GM06990 (cell line): ENCODE data around the gene SNTG2.
"Not testable (repeated sequence)": the region's sequence is repeated elsewhere in the genome, so short reads cannot be mapped to it uniquely, and the experiment has no call there.

ENCODE experiments used
- DNase-seq: peaks from one replicate; pipeline ENCODE4 v3.0.0-alpha.2; 2011; ENCODE audit not compliant: insufficient read length; ENCODE audit errors: extremely low read depth
- H3K27me3 ChIP-seq: replicated peaks from 2 replicates; pipeline ENCODE4 v1.6.0; 2011; ENCODE audit warnings: low read length; ENCODE audit not compliant: control insufficient read depth, insufficient read depth
- H3K36me3 ChIP-seq: 2 replicates; pipeline ENCODE4 v1.5.1; 2011; ENCODE audit warnings: low read length; ENCODE audit not compliant: control insufficient read depth, insufficient read depth
- H3K4me3 ChIP-seq: replicated peaks from 2 replicates; pipeline ENCODE4 v1.5.1; 2011; ENCODE audit warnings: low read depth, mild to moderate bottlenecking, control low read depth, low read length
- TF ChIP-seq, protein P1 (sequence below): IDR thresholded peaks from 2 replicates; pipeline ENCODE4 v1.5.1; 2011; ENCODE audit warnings: low read length, control low read depth, mild to moderate bottlenecking, inconsistent platforms; ENCODE audit not compliant: insufficient read depth, poor library complexity, severe bottlenecking

The SNTG2 gene

DNA sequence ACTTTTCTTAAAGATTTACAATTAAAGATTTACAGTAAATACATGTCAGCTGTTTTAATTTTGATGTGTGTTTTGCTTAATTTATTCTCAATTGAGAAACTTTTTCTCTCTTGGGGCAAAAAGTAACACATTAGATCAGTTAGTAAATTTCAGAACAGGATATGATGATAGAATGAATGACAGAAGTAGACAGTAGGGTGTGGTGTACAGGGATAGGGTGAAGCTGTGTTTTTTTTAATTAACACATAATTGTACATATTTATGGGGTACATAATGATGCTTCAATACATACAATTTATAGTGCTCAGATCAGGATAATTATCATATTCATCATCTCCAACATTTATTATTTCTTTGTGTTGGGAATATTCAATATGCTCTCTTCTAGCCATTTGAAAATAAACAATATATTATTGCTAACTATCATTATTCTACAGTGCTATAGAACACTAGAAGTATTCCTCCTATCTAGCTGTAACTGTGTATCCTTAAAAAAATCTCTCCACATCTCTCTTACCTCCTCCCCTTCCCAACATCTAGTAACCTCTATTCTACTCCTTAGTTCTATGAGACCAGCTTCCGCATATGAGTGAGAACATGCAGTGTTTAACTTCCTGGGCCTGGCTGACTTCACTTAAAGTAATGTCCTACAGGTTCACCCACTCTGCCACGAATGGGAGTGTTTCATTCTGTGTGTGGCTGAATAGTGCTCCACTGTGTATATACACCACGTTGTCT is 175.2 kb downstream of the SNTG2 start:
- no peak for DNase-seq
- Histone ChIP-seq H3K27me3 (no peaks in the 10 kb centered on the region), H3K4me3 (no peak overlapping the region), H3K36me3 (no peaks in the 10 kb centered on the region)
- TF ChIP-seq, protein P1, sequence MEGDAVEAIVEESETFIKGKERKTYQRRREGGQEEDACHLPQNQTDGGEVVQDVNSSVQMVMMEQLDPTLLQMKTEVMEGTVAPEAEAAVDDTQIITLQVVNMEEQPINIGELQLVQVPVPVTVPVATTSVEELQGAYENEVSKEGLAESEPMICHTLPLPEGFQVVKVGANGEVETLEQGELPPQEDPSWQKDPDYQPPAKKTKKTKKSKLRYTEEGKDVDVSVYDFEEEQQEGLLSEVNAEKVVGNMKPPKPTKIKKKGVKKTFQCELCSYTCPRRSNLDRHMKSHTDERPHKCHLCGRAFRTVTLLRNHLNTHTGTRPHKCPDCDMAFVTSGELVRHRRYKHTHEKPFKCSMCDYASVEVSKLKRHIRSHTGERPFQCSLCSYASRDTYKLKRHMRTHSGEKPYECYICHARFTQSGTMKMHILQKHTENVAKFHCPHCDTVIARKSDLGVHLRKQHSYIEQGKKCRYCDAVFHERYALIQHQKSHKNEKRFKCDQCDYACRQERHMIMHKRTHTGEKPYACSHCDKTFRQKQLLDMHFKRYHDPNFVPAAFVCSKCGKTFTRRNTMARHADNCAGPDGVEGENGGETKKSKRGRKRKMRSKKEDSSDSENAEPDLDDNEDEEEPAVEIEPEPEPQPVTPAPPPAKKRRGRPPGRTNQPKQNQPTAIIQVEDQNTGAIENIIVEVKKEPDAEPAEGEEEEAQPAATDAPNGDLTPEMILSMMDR, result no peak

GRCh38 chr2:1129982-1130381 is 179.3 kb downstream of the SNTG2 start:
- DNase-seq, result no peak
- H3K36me3 ChIP-seq, result no peaks in the 10 kb centered on the region
- TF ChIP-seq, protein P1, result no peak
- H3K4me3 ChIP-seq, result no peak overlapping the region
- no peaks in the 10 kb centered on the region for H3K27me3 ChIP-seq

- DNase-seq, result no peak
- H3K36me3 ChIP-seq, result no peaks in the 10 kb centered on the region
These were observed 180.3 kb downstream of the SNTG2 start for GRCh38 chr2:1130922-1131321.

GRCh38 chr2:1132328-1132969 is 181.8 kb downstream of the SNTG2 start:
- H3K36me3 ChIP-seq, result no peaks in the 10 kb centered on the region
- H3K27me3 ChIP-seq, result no peaks in the 10 kb centered on the region
- no peak for DNase-seq
- TF ChIP-seq, protein P1, result no peak
- H3K4me3 ChIP-seq, result no peak overlapping the region

More at GRCh38 chr2:1130922-1131321, 180.3 kb downstream of the SNTG2 start:
- Histone ChIP-seq H3K27me3 (no peaks in the 10 kb centered on the region), H3K4me3 (no peak overlapping the region)
- TF ChIP-seq, protein P1, result no peak

DNA sequence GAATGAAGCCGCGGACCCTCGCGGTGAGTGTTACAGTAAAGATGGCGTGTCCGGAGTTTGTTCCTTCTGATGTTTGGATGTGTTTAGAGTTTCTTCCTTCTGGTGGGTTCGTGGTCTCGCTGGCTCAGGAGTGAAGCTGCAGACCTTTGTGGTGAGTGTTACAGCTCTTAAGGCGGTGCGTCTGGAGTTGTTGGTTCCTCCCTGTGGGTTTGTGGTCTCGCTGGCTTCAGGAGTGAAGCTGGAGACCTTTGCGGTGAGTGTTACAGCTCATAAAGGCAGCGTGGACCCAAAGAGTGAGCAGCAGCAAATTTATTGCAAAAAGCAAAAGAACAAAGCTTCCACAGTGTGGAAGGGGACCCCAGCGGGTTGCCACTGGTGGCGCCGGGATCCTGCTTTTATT is 183.2 kb downstream of the SNTG2 start:
- not testable (repeated sequence) for DNase-seq, H3K27me3 ChIP-seq, H3K4me3 ChIP-seq, H3K36me3 ChIP-seq

DNA sequence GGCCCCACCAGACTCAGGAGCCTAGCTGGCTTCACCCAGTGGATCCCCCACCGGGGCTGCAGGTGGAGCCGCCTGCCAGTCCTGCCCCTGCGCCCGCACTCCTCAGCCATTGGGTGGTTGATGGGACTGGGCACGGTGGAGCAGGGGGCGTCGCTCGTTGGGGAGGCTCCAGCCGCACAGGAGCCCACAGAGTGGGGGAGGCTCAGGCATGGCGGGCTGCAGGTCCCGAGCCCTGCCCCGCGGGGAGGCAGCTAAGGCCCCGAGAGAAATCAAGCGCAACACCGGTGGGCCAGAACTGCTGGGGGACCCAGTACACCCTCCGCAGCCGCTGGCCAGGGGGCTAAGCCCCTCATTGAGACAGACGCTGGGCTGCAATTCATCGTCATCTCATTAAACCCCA is 184.0 kb downstream of the SNTG2 start:
- no peak for DNase-seq
- no peak overlapping the region for H3K4me3 ChIP-seq
- H3K36me3 ChIP-seq, result no peaks in the 10 kb centered on the region
- H3K27me3 ChIP-seq, result no peaks in the 10 kb centered on the region
- TF ChIP-seq, protein P1, result no peak
